Breast epithelium (tissue), 4 donors: ENCODE data around the gene PNMT. TPM values are rescaled to one million over a fixed set of nuclear protein-coding genes. Genes with fewer than 3 reads are reported as not detected.

Experiments
- DNase-seq, 2 donors: peaks; one replicate each; pipeline ENCODE4 v3.0.0-alpha.2; 2019; ENCODE audit warnings: low spot score in 2 of 2
- H3K27ac ChIP-seq, 2 donors: fragments of 200-600 bp; sonication (generic) in 1 of 2; one replicate each; pipeline ENCODE4 v1.5.1; 2016 to 2019; ENCODE audit warnings: mild to moderate bottlenecking in 1 of 2
- H3K27me3 ChIP-seq, 2 donors: fragments of 200-600 bp; sonication (generic) in 1 of 2; one replicate each; pipeline versions ENCODE4 v1.5.1 to v1.6.0; 2017 to 2019; ENCODE audit warnings: control low read depth in 1 of 2, mild to moderate bottlenecking in 1 of 2
- H3K36me3 ChIP-seq: fragments of 200-600 bp; one replicate; pipeline ENCODE4 v1.5.1; 2019
- H3K4me1 ChIP-seq, 2 donors: fragments of 200-600 bp; sonication (generic); one replicate each; pipeline ENCODE4 v1.5.1; 2016 to 2019; ENCODE audit warnings: control low read depth in 1 of 2
- H3K4me3 ChIP-seq, 3 donors: fragments of 200-600 bp; sonication (generic); 1 replicate in 2 of 3; 2 replicates in 1 of 3; pipeline ENCODE4 v1.5.1; 2016 to 2019; ENCODE audit warnings: mild to moderate bottlenecking in 3 of 3, moderate library complexity in 2 of 3
- H3K9me3 ChIP-seq, 2 donors: fragments of 200-600 bp; sonication (generic) in 1 of 2; one replicate each; pipeline ENCODE4 v1.5.1; 2016 to 2019; ENCODE audit warnings: control low read depth in 1 of 2
- CTCF ChIP-seq, 3 donors: fragments of 450-650 bp; IDR thresholded peaks; one replicate each; pipeline ENCODE4 v1.5.1; 2016 to 2017; ENCODE audit warnings: antibody characterized with exemption in 3 of 3, mild to moderate bottlenecking in 3 of 3, moderate library complexity in 3 of 3
- POLR2A ChIP-seq: fragments of 450-650 bp; IDR thresholded peaks from one replicate; pipeline ENCODE4 v1.6.1; 2016; ENCODE audit warnings: antibody characterized with exemption, mild to moderate bottlenecking, moderate library complexity
- POLR2AphosphoS5 ChIP-seq, 3 donors: sonication (generic); formaldehyde crosslinking; IDR thresholded peaks; one replicate each; pipeline ENCODE4 v1.6.1; 2017; ENCODE audit warnings: antibody characterized with exemption in 3 of 3
- intact Hi-C: fragments of 100-400 bp; cut with DNase I; formaldehyde crosslinking; loops from one replicate; pipeline ENCODE4 v1.15.1; 2023; ENCODE audit warnings: low total_unique reads
- total RNA-seq, 3 donors: library from RNA; depleted of rRNA; stranded (reverse); fragments of >200 nt; gene quantifications; one replicate each; pipeline ENCODE4 v1.1.0, GENCODE V29; 2016

Gene PNMT
- total RNA-seq, 3 donors from 2014 or later = 1.6 to 9.5 (median 5.1) TPM

- TF ChIP-seq POLR2A (no peak), POLR2AphosphoS5 (IDR thresholded peaks at IDR 0.05) (no peak), CTCF (IDR thresholded peaks at IDR 0.05) (no peak)
- H3K36me3 ChIP-seq = no peaks in the 10 kb centered on the region
- peaks cover 6 to 24% of the 10 kb centered on the region in 2 donors for H3K4me1 ChIP-seq
- peaks cover 0 to 3% of the 10 kb centered on the region in 2 donors for H3K27me3 ChIP-seq
- peak within 1 kb of the TSS; percentile 14 to 70 (median 68) for H3K4me3 ChIP-seq
- DNase-seq = no peak
- H3K9me3 ChIP-seq = no peaks in the 10 kb centered on the region
- H3K27ac ChIP-seq = peak within 1 kb of the TSS; percentile 91 to 93
- intact Hi-C loops = loop anchor here (10.0 kb wide), 1 partner anchor 128 kb away; no protein-coding TSS in a partner anchor
Observed at GRCh38 chr17:39626171-39627046, 41.8 kb upstream of the PNMT start, which contains the start of gene PPP1R1B. TSS of gene PPP1R1B (plus strand) at chr17:39626952. CDS start at chr17:39627393, 441 bp downstream.

GRCh38 chr17:39627047-39627711 lies 41.1 kb upstream of the PNMT start:
- peak overlapping the region; percentile 91 to 93 for H3K27ac ChIP-seq
- intact Hi-C loops = loop anchor here (10.0 kb wide), 1 partner anchor 128 kb away; no protein-coding TSS in a partner anchor
- no peak for DNase-seq
- no peak for TF ChIP-seq POLR2AphosphoS5 (IDR thresholded peaks at IDR 0.05)
- TF ChIP-seq POLR2A = no peak
- no peak for TF ChIP-seq CTCF (IDR thresholded peaks at IDR 0.05)
- no peaks in the 10 kb centered on the region for H3K9me3 ChIP-seq
- H3K36me3 ChIP-seq = no peaks in the 10 kb centered on the region
- peaks cover 6 to 22% of the 10 kb centered on the region in 2 donors for H3K4me1 ChIP-seq
- H3K27me3 ChIP-seq = peaks cover 0 to 3% of the 10 kb centered on the region in 2 donors
- H3K4me3 ChIP-seq = peak overlapping the region; percentile 14 to 70 (median 68)

- Histone ChIP-seq H3K4me1 (peaks cover 6 to 20% of the 10 kb centered on the region in 2 donors), H3K9me3 (no peaks in the 10 kb centered on the region), H3K4me3 (peak overlapping the region in 2 of 3 donors; percentile 68 to 70), H3K36me3 (no peaks in the 10 kb centered on the region), H3K27me3 (peaks cover 0 to 3% of the 10 kb centered on the region in 2 donors), H3K27ac (peak overlapping the region; percentile 91 to 93)
- DNase-seq = no peak
- TF ChIP-seq CTCF (IDR thresholded peaks at IDR 0.05) = no peak
- no peak for TF ChIP-seq POLR2AphosphoS5 (IDR thresholded peaks at IDR 0.05)
- no peak for TF ChIP-seq POLR2A
- intact Hi-C loops = loop anchor here (10.0 kb wide), 1 partner anchor 127 kb away; no protein-coding TSS in a partner anchor
Observed at GRCh38 chr17:39627712-39628516, 40.3 kb upstream of the PNMT start.

GRCh38 chr17:39628655-39629493 lies 39.4 kb upstream of the PNMT start:
- Histone ChIP-seq H3K4me3 (peak overlapping the region in 1 of 3 donors; percentile 70), H3K27me3 (peaks cover 0 to 3% of the 10 kb centered on the region in 2 donors), H3K36me3 (no peaks in the 10 kb centered on the region), H3K9me3 (no peaks in the 10 kb centered on the region), H3K27ac (peak overlapping the region; percentile 91 to 93), H3K4me1 (peaks cover 6 to 14% of the 10 kb centered on the region in 2 donors)
- TF ChIP-seq CTCF (IDR thresholded peaks at IDR 0.05) (no peak), POLR2A (no peak), POLR2AphosphoS5 (IDR thresholded peaks at IDR 0.05) (no peak)
- no peak for DNase-seq
- intact Hi-C loops = loop anchor here (10.0 kb wide), 1 partner anchor 126 kb away; no protein-coding TSS in a partner anchor
